ENCODE data around the gene SLC37A3.

DNA sequence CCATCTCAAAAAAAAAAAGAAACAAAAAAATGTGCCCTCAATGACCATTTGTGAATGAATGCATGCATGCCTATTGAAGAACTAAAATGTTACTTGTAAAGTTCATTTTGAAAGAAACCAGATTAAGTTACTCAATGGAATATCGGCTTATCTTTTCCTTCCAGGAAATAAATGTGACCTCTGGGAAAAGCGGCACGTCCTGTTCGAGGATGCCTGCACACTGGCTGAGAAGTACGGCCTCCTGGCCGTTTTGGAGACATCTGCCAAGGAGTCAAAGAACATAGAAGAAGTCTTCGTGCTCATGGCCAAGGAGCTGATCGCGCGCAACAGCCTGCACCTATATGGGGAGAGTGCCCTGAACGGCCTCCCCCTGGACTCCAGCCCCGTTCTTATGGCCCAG lies 27.4 kb upstream of the SLC37A3 start:
- TF ChIP-seq, protein P1, sequence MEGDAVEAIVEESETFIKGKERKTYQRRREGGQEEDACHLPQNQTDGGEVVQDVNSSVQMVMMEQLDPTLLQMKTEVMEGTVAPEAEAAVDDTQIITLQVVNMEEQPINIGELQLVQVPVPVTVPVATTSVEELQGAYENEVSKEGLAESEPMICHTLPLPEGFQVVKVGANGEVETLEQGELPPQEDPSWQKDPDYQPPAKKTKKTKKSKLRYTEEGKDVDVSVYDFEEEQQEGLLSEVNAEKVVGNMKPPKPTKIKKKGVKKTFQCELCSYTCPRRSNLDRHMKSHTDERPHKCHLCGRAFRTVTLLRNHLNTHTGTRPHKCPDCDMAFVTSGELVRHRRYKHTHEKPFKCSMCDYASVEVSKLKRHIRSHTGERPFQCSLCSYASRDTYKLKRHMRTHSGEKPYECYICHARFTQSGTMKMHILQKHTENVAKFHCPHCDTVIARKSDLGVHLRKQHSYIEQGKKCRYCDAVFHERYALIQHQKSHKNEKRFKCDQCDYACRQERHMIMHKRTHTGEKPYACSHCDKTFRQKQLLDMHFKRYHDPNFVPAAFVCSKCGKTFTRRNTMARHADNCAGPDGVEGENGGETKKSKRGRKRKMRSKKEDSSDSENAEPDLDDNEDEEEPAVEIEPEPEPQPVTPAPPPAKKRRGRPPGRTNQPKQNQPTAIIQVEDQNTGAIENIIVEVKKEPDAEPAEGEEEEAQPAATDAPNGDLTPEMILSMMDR (conservative IDR thresholded peaks at IDR 0.05; ENCODE audit: low read depth, low read length): no peak
- TF ChIP-seq EZH2 (IDR thresholded peaks at IDR 0.05; ENCODE audit: low read length, unreplicated experiment): no peak
